HFFc6 (cell line): ENCODE measurements around the gene FBXW11. TPM values are rescaled to one million over a fixed set of nuclear protein-coding genes. Genes with fewer than 3 reads are reported as not detected.

Experiments used
- DNase-seq: peaks from one replicate; pipeline ENCODE4 v3.0.0-alpha.2; 2018
- H3K27ac Mint-ChIP-seq: 2 replicates; pipeline ENCODE4 v1.8.0; 2020; ENCODE audit warnings: mild to moderate bottlenecking, mixed read lengths
- H3K27me3 Mint-ChIP-seq: 2 replicates; pipeline ENCODE4 v1.8.0; 2021; ENCODE audit warnings: mild to moderate bottlenecking, moderate library complexity, mixed read lengths; ENCODE audit not compliant: insufficient read depth
- H3K36me3 Mint-ChIP-seq: 2 replicates; pipeline ENCODE4 v1.8.0; 2021; ENCODE audit warnings: low read depth, mixed read lengths
- H3K4me1 Mint-ChIP-seq: 2 replicates; pipeline ENCODE4 v1.8.0; 2020; ENCODE audit warnings: low read depth, mixed read lengths
- H3K4me3 Mint-ChIP-seq: 2 replicates; pipeline ENCODE4 v1.8.0; 2020; ENCODE audit warnings: mild to moderate bottlenecking, moderate library complexity, mixed read lengths
- H3K9me3 Mint-ChIP-seq: 2 replicates; pipeline ENCODE4 v1.8.0; 2020; ENCODE audit warnings: mild to moderate bottlenecking, mixed read lengths
- total RNA-seq, 6 experiments: library from RNA; stranded (reverse); fragmentation: NEBNext Ultra II Directional; extraction: Animal tissue kit (Norgen Biotek cat#: 25700); gene quantifications; 2 replicates in 1 of 6; 3 replicates in 5 of 6; pipeline ENCODE4 v1.2.3, GENCODE V29; 2021
- TF ChIP-seq, protein P1 (sequence below): fragments of 200-600 bp; sonication (generic); IDR thresholded peaks from 2 replicates; pipeline ENCODE4 v1.5.0; 2021; ENCODE audit warnings: antibody characterized with exemption, mild to moderate bottlenecking

The FBXW11 gene
- total RNA-seq, 6 experiments from 2014 or later = 54.5 to 60.5 (median 58.5) TPM

DNA sequence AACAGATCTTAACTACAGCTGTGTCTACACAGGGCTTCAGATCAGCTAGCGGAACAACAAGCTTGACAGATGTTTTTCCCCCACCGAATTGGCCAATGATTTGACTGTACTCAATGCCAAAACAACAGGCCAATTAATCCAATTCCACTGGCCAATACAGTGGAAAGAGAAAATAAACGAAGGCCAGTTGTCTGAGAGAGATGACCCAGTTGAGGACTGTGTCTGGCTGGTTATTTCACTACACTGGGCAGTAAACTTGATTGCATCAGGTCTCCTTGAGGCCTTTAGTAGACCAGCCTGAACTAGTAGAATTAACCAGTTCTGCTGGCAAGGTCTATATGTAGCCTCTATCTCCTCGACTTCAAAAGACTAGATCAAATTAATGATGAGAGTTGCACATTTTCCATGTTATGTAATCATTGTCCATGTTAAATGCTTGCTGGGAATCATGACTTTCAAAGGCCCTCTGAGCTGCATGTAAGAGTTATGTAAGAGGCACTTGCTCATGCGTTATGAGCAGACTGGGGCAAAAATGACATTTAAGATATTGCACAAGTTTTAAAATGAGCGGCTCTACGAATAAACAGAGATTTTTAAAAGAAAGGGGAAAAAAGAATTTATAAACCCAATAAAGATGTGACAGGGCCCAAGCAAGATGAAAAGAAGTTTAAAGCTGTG lies 192.5 kb downstream of the FBXW11 start:
- peaks cover 3% of the 10 kb centered on the region for H3K4me1 Mint-ChIP-seq
- no peak for DNase-seq
- no peak overlapping the region for H3K4me3 Mint-ChIP-seq
- TF ChIP-seq, protein P1, sequence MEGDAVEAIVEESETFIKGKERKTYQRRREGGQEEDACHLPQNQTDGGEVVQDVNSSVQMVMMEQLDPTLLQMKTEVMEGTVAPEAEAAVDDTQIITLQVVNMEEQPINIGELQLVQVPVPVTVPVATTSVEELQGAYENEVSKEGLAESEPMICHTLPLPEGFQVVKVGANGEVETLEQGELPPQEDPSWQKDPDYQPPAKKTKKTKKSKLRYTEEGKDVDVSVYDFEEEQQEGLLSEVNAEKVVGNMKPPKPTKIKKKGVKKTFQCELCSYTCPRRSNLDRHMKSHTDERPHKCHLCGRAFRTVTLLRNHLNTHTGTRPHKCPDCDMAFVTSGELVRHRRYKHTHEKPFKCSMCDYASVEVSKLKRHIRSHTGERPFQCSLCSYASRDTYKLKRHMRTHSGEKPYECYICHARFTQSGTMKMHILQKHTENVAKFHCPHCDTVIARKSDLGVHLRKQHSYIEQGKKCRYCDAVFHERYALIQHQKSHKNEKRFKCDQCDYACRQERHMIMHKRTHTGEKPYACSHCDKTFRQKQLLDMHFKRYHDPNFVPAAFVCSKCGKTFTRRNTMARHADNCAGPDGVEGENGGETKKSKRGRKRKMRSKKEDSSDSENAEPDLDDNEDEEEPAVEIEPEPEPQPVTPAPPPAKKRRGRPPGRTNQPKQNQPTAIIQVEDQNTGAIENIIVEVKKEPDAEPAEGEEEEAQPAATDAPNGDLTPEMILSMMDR = no peak
- H3K36me3 Mint-ChIP-seq = no peaks in the 10 kb centered on the region
- H3K27me3 Mint-ChIP-seq = peaks cover 39% of the 10 kb centered on the region
- peaks cover 6% of the 10 kb centered on the region; the same call in 1 of the 2 replicates for H3K9me3 Mint-ChIP-seq
- H3K27ac Mint-ChIP-seq = no peak overlapping the region

DNA sequence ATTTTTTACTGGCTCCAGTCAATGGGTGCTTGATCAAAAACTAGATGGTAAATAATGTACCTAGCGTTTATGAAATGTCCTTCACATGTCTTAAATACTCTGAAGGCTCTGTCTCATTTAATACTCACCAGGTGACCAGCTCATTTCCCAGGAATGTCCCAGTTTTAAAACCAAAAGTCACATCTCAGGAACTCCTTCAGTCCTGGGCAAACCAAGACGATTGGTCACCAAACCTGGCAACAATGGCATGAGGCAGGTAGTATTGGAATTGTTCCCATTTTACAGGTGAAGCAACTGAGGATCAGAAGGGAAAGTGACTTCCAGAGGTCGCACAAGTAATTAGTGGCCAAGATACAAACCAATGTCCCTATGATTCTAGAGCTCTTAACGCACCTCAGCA lies 193.2 kb downstream of the FBXW11 start:
- TF ChIP-seq, protein P1 = no peak
- DNase-seq = no peak
- Mint-ChIP-seq H3K4me1 (peaks cover 10% of the 10 kb centered on the region), H3K27me3 (peaks cover 40% of the 10 kb centered on the region), H3K4me3 (no peak overlapping the region), H3K36me3 (no peaks in the 10 kb centered on the region), H3K27ac (no peak overlapping the region), H3K9me3 (peaks cover 6% of the 10 kb centered on the region; the same call in 1 of the 2 replicates)

Other genes with a start within 250 kb of the FBXW11 start
- not detected for gene SMIM23, start 220.8 kb downstream of the FBXW11 start, total RNA-seq
- 10 to 100 TPM; 39.8 to 51.6 (median 47.5) TPM for gene STK10, start 181.6 kb upstream of the FBXW11 start, total RNA-seq
- gene EFCAB9, start 187.5 kb upstream of the FBXW11 start, total RNA-seq = not detected